ENCODE measurements around the gene ERN1.

GRCh38 chr17:64145375-64145750, 15.4 kb upstream of the ERN1 start:
- TF ChIP-seq, protein P1, sequence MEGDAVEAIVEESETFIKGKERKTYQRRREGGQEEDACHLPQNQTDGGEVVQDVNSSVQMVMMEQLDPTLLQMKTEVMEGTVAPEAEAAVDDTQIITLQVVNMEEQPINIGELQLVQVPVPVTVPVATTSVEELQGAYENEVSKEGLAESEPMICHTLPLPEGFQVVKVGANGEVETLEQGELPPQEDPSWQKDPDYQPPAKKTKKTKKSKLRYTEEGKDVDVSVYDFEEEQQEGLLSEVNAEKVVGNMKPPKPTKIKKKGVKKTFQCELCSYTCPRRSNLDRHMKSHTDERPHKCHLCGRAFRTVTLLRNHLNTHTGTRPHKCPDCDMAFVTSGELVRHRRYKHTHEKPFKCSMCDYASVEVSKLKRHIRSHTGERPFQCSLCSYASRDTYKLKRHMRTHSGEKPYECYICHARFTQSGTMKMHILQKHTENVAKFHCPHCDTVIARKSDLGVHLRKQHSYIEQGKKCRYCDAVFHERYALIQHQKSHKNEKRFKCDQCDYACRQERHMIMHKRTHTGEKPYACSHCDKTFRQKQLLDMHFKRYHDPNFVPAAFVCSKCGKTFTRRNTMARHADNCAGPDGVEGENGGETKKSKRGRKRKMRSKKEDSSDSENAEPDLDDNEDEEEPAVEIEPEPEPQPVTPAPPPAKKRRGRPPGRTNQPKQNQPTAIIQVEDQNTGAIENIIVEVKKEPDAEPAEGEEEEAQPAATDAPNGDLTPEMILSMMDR (IDR thresholded peaks at IDR 0.05; ENCODE audit: poor library complexity, severe bottlenecking): peak; percentile 50
- TF ChIP-seq POLR2AphosphoS5 (IDR thresholded peaks at IDR 0.05) (no peak), EZH2 (IDR thresholded peaks at IDR 0.05; ENCODE audit: borderline replicate concordance, insufficient read depth, low read length, poor library complexity, severe bottlenecking) (no peak), RAD21 (conservative IDR thresholded peaks at IDR 0.05) (peak; percentile 52), EP300 (conservative IDR thresholded peaks at IDR 0.05; ENCODE audit: poor library complexity, severe bottlenecking) (no peak), TAF1 (IDR thresholded peaks at IDR 0.05; ENCODE audit: low read depth) (no peak), SMC3 (conservative IDR thresholded peaks at IDR 0.05; ENCODE audit: poor library complexity) (no peak), MXI1 (conservative IDR thresholded peaks at IDR 0.05; ENCODE audit: poor library complexity, severe bottlenecking) (no peak)
- TF ChIP-seq, protein P2, sequence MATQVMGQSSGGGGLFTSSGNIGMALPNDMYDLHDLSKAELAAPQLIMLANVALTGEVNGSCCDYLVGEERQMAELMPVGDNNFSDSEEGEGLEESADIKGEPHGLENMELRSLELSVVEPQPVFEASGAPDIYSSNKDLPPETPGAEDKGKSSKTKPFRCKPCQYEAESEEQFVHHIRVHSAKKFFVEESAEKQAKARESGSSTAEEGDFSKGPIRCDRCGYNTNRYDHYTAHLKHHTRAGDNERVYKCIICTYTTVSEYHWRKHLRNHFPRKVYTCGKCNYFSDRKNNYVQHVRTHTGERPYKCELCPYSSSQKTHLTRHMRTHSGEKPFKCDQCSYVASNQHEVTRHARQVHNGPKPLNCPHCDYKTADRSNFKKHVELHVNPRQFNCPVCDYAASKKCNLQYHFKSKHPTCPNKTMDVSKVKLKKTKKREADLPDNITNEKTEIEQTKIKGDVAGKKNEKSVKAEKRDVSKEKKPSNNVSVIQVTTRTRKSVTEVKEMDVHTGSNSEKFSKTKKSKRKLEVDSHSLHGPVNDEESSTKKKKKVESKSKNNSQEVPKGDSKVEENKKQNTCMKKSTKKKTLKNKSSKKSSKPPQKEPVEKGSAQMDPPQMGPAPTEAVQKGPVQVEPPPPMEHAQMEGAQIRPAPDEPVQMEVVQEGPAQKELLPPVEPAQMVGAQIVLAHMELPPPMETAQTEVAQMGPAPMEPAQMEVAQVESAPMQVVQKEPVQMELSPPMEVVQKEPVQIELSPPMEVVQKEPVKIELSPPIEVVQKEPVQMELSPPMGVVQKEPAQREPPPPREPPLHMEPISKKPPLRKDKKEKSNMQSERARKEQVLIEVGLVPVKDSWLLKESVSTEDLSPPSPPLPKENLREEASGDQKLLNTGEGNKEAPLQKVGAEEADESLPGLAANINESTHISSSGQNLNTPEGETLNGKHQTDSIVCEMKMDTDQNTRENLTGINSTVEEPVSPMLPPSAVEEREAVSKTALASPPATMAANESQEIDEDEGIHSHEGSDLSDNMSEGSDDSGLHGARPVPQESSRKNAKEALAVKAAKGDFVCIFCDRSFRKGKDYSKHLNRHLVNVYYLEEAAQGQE (IDR thresholded peaks at IDR 0.05; ENCODE audit: borderline replicate concordance): no peak

All from neural cell (in vitro differentiated cells).